HFF-Myc (cell line): ENCODE data around the gene SGCD.
"Not testable (repeated sequence)": the region's sequence is repeated elsewhere in the genome, so short reads cannot be mapped to it uniquely, and the experiment has no call there.

Experiments used
- DNase-seq: peaks from one replicate; pipeline ENCODE4 v3.0.0-alpha.2; 2011; ENCODE audit warnings: low read depth; ENCODE audit errors: extremely low read depth
- H3K4me3 ChIP-seq: replicated peaks from 2 replicates; pipeline ENCODE4 v1.5.1; 2011; ENCODE audit warnings: low read depth, mild to moderate bottlenecking, control low read depth, low read length
- CTCF ChIP-seq: IDR thresholded peaks from 2 replicates; pipeline ENCODE4 v1.5.1; 2012; ENCODE audit warnings: mild to moderate bottlenecking, low read depth, low read length, control low read depth; ENCODE audit errors: missing control alignments

Gene SGCD

GRCh38 chr5:156655732-156656131 is 328.8 kb downstream of the SGCD start:
- TF ChIP-seq CTCF = no peak
- DNase-seq = no peak
- no peak overlapping the region for H3K4me3 ChIP-seq

- H3K4me3 ChIP-seq, DNase-seq: not testable (repeated sequence)
Observed at GRCh38 chr5:156664832-156665231, 337.9 kb downstream of the SGCD start.

- not testable (repeated sequence) for DNase-seq, H3K4me3 ChIP-seq
Observed at GRCh38 chr5:156666686-156667085, 339.7 kb downstream of the SGCD start.

- TF ChIP-seq CTCF = no peak
- no peak overlapping the region for H3K4me3 ChIP-seq
- DNase-seq = no peak
Observed at GRCh38 chr5:156667616-156668015, 340.7 kb downstream of the SGCD start.

- H3K4me3 ChIP-seq = no peak overlapping the region
- TF ChIP-seq CTCF = no peak
- DNase-seq = no peak
Observed at GRCh38 chr5:156669416-156669815, 342.5 kb downstream of the SGCD start.

GRCh38 chr5:156670615-156671014 is 343.7 kb downstream of the SGCD start:
- no peak overlapping the region for H3K4me3 ChIP-seq
- DNase-seq = no peak
- TF ChIP-seq CTCF = no peak

- TF ChIP-seq CTCF = no peak
- H3K4me3 ChIP-seq = no peak overlapping the region
- DNase-seq = no peak
Observed at GRCh38 chr5:156675395-156675794, 348.4 kb downstream of the SGCD start.

GRCh38 chr5:156677963-156678362 is 351.0 kb downstream of the SGCD start:
- DNase-seq = no peak
- no peak overlapping the region for H3K4me3 ChIP-seq

More at GRCh38 chr5:156677963-156678362, 351.0 kb downstream of the SGCD start:
- no peak for TF ChIP-seq CTCF
